NCI-H2196 treated with DMSO at 0.1 percent for 48 hours (cell line): Measurements from ENCODE around the gene DNAJC12.
"Not testable (repeated sequence)": the region's sequence is repeated elsewhere in the genome, so short reads cannot be mapped to it uniquely, and the experiment has no call there.

Source experiments
- DNase-seq: peaks from one replicate; lab custom pipeline; 2025; ENCODE audit not compliant: unreplicated experiment; lab: John Stamatoyannopoulos, UW

The DNAJC12 gene

GRCh38 chr10:67839951-67840350 lies 2.0 kb upstream of the DNAJC12 start:
- DNase-seq = no peak

- not testable (repeated sequence) for DNase-seq
Measured at GRCh38 chr10:67839511-67839910, 1.5 kb upstream of the DNAJC12 start.

- no peak for DNase-seq
Measured at GRCh38 chr10:67836972-67837371, 1.0 kb downstream of the DNAJC12 start.

- no peak for DNase-seq
Measured at GRCh38 chr10:67836488-67836887, 1.5 kb downstream of the DNAJC12 start.

- not testable (repeated sequence) for DNase-seq
Measured at GRCh38 chr10:67835541-67836394, 2.2 kb downstream of the DNAJC12 start.

GRCh38 chr10:67834375-67834774 lies 3.6 kb downstream of the DNAJC12 start:
- no peak for DNase-seq

GRCh38 chr10:67827811-67828210 lies 10.2 kb downstream of the DNAJC12 start:
- no peak for DNase-seq

GRCh38 chr10:67819768-67820204 lies 18.2 kb downstream of the DNAJC12 start:
- no peak for DNase-seq

GRCh38 chr10:67818323-67818722 lies 19.7 kb downstream of the DNAJC12 start:
- DNase-seq = peak; percentile 22

- DNase-seq = no peak
Measured at GRCh38 chr10:67816719-67817118, 21.3 kb downstream of the DNAJC12 start.

GRCh38 chr10:67815571-67816059 lies 22.4 kb downstream of the DNAJC12 start:
- peak; percentile 64 for DNase-seq

- no peak for DNase-seq
Measured at GRCh38 chr10:67812007-67812406, 26.0 kb downstream of the DNAJC12 start.

GRCh38 chr10:67809107-67809506 lies 28.9 kb downstream of the DNAJC12 start:
- DNase-seq = no peak

- DNase-seq = peak; percentile 17
Measured at GRCh38 chr10:67808704-67809103, 29.3 kb downstream of the DNAJC12 start.

- DNase-seq = no peak
Measured at GRCh38 chr10:67807855-67808456, 30.0 kb downstream of the DNAJC12 start.

- no peak for DNase-seq
Measured at GRCh38 chr10:67804395-67804678, 33.7 kb downstream of the DNAJC12 start.

- no peak for DNase-seq
Measured at GRCh38 chr10:67803588-67804394, 34.2 kb downstream of the DNAJC12 start.

GRCh38 chr10:67802767-67803538 lies 35.0 kb downstream of the DNAJC12 start:
- no peak for DNase-seq

GRCh38 chr10:67801118-67801517 lies 36.9 kb downstream of the DNAJC12 start:
- DNase-seq = no peak

- no peak for DNase-seq
Measured at GRCh38 chr10:67794909-67795460, 43.0 kb downstream of the DNAJC12 start.

GRCh38 chr10:67794256-67794655 lies 43.7 kb downstream of the DNAJC12 start:
- DNase-seq = no peak
